ENCODE results near the gene COL4A2.

Gene COL4A2

GRCh38 chr13:110291286-110291685 lies 15.8 kb upstream of the COL4A2 start:
- no peak for DNase-seq (ENCODE audit: low spot score)

DNA sequence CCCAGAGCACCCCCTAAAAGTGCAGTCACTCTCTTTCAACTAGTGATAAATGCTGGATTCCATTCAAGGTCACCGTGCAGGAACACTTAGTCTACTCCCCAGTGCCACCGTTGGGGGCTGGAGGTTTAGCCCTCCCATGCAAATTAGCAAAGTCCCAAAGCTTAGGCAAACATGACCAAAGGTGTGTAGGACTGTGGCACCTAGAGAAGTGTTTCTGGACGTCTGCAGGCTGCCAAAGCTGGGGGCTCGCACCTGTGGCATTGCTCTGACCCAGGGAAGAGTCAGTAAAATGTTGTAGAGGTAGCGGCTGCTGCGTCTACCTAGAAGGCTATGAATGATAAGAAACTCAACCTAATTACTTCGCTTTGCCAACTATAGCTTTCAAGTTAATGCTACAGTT lies 14.0 kb upstream of the COL4A2 start:
- no peak for DNase-seq (ENCODE audit: low spot score)

DNA sequence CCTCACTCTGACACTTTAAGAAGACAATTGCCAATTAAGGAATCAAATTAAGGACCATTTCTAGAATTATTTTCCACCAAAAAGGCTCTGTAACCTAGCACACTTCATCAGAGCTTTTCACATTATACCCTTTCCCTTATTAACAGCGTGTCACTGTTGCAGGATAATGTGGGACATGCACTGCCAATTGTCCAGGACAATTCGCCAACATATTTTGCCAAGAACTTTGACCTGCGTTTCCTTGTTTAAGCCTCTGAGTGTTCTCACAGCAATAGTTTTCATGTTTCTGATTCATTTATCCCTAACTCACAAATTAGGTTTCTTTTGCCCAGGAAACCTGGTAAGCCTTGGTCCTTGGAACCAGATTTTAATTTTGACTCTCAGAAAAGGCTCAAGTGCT lies 13.4 kb upstream of the COL4A2 start:
- DNase-seq (ENCODE audit: low spot score), result no peak

GRCh38 chr13:110294146-110294545 lies 12.9 kb upstream of the COL4A2 start:
- no peak for DNase-seq (ENCODE audit: low spot score)

DNA sequence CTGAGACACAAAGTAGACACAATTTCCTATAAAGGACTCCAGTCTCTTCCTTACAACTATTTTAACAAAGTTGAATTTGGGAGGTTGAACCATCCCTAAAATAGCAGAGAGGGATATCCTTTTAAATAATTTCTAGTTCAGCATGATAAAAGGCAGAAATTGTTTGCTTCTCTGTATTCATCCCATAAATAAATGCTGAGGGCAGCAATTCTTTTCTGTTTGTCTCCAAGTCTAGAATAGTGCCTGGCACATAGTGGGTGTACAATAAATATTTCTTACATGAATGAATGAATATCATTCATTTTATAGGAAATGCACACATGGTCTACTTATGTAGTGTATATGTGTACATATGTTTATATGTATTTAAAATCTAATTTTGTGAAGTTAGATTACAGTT lies 12.5 kb upstream of the COL4A2 start:
- no peak for DNase-seq (ENCODE audit: low spot score)

DNA sequence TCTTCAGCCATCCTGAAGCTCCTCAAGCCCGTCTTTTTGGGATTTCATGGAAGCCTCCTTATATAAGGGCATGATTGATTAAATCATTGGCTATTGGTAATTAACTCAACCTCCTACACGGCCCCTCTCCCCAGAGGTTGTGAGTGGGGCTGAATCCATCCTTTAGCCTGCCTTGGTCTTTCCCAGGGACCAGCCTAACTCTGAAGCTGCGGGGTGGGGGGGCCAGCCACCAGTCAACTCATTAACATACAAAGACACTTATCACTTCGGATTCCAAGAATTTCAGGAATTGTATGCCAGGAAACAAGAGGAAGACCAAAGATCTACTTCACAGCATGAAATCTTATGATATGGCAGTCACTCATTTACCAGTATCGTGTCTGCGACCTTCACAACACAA lies 10.1 kb upstream of the COL4A2 start:
- no peak for DNase-seq (ENCODE audit: low spot score)

DNA sequence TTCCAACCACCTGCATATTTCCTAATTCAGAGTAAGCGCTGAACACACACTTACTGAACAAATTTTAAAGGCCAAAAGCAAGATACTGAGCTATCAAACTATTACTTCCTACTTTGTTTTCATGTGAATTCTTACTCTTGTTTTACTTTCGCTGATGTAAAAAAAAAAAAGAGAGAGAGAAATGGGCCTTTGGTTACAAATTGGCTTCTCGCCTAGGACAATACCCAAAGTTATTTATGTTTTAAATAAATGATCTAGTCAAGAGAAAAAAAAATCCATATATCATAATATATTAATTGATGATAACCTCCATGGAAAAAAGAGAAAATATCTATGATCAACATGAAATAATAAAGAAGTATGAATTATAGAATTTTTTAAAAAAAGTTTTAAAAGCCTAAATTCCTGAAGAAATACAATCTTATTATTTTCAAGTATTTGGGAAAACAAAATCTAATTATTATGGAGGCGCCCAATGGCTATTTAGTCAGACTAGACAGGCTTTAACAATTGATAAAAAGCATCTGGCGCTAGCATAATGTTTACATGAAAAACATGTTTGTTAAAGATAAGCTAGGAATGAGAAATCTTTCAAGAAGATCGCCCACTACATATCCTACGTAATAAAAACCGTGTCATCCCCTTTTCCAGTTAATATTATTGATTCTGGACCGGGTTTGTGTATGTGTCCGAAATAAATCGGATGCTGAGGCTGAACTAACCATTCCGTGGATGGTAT lies 9.1 kb upstream of the COL4A2 start:
- no peak for DNase-seq (ENCODE audit: low spot score)

GRCh38 chr13:110298505-110299282 lies 8.4 kb upstream of the COL4A2 start:
- DNase-seq (ENCODE audit: low spot score), result no peak

- DNase-seq (ENCODE audit: low spot score), result no peak
Observed at GRCh38 chr13:110299283-110299840, 7.7 kb upstream of the COL4A2 start.

DNA sequence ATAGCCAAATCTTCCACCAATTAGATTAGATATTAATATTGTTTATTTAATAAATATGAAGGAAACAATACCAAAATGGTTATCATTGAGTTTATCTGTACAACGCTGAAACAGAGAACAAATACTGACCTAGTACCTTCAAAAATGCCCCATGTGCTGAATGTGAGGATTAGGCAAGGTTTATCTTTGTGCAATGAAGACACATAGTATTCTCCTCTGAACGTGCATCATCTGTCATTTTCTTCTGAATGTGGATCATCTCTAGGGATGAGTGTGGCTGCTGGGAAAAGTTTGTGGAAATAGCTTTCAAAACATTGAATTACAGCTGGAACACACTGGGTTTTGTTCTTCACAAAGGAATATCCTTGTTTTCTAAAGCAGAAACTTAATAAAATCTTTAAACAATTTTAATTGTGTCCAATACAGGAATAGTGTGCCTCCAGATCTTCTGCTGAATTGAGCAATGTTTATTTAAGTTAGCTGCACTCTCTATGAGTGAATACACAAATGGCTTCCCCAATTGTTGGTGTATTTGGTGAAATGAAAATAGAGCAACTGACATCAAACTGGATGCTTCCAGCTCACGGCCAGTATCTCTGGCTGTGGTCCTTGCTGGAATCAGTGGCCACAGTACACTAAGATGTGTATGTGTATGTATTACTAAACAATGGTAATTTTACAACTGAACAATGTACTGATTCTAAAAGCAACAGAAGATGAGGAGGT lies 6.8 kb upstream of the COL4A2 start:
- no peak for DNase-seq (ENCODE audit: low spot score)

GRCh38 chr13:110301083-110301482 lies 6.0 kb upstream of the COL4A2 start:
- DNase-seq (ENCODE audit: low spot score), result no peak

GRCh38 chr13:110301606-110302553 lies 5.2 kb upstream of the COL4A2 start:
- DNase-seq (ENCODE audit: low spot score), result no peak

DNA sequence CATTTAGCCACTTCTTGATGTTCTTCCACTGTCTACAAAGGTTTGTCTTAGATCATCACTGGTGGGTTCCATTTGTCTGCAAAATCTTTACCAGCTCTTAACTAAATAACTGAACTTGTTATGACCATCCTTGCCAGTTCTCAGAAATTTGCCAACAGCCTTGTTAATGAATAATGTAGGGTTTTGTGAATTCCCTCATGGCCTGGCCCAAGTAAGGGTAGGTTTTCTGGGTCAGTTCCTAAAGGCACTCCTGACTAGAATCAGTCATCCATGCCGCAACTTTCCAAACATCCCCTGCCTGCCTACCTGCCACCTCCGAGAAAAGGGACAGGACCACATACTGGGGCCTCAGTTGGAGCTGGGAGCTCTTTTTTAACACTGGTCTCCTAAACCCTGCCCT lies 4.1 kb upstream of the COL4A2 start:
- no peak for DNase-seq (ENCODE audit: low spot score)

DNA sequence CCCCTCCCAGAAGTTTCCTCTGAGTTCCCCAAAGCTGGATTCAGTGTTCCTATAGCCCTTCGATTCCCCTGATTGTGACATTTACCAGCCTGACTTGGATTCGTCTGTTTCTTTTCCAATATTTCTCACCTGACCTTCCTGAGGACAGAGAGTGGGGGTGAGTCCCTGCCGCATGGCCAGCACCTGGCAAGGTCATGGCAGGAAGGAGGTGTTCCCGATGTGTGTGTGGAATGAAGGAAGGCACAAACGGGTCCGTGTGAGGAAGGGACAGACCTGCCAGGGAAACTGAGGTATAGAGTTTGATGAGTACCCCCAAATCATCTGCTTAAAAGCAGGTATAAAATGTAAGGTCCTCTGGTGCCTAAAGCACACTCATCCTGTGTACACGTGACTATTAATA lies 3.4 kb upstream of the COL4A2 start:
- no peak for DNase-seq (ENCODE audit: low spot score)

GRCh38 chr13:110304256-110304655 lies 2.8 kb upstream of the COL4A2 start:
- no peak for DNase-seq (ENCODE audit: low spot score)

DNA sequence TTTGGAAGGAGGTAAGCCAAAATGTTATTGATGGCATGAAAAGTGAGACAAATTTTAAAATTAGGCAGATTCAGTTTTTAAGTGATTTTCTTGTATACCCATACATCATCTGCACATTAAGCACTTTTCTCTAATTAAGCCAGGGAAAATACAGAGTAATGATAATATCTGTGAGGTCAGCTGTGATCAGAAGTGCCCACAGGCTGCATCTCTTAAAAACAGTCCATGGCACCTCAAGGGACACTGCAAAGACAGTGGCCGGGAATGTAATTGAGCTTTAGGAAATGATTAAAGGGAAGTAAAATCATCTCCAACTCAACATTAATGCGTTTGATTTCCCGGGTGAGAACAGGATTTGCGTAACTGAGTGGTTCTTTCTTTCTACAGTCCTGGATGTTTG lies 2.1 kb upstream of the COL4A2 start:
- no peak for DNase-seq (ENCODE audit: low spot score)

- no peak for DNase-seq (ENCODE audit: low spot score)
Observed at GRCh38 chr13:110305544-110305943, 1.5 kb upstream of the COL4A2 start.

DNA sequence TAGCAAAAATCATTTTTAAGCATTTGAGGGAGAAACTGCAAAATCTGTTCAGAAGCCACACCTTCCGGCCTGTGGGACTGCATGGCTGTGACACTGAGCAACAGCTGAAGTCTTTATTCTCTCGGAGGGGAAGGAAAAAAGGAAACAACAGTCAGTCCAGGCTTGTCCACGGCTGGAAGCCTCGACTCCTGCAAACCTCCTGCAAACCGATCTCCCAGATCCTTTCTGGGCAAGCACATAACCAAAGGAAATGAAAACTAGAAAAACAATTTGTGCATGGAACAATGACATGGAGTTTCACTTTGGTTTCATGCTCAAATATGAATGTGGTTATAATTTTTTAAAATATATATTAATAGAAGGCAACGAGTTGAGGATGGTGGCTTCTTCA lies 1.1 kb upstream of the COL4A2 start:
- DNase-seq (ENCODE audit: low spot score), result no peak

DNA sequence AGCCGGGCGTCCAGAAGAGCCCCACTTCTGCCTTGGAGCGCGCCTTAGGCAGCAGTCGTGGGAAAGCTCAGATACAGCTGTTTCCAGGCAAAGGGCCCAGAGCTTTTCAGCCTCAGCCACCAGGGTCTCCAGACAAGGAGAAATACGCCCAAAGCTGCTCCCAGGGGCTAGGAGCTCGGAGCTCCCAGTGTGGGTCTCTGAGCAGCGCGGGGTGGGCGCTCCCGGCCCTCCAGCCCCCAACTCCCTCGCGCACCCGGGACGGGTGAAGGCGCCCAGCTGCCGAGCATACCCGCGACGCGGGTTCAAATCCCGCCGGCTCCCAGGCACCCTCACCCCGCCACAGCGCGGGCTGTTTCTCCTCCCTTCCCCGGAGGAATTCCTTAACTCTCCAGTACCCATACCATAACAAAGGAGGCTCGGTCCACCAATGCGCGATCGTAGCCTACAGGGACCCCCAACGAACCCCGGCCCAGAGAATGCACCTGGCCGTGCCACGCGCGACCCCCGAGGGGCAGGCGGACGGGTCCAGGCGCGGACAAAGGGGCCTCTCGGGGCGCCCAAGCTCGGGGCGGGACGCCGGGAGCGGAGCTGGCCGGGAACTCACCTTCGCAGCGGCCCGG lies 634 bp upstream of the COL4A2 start:
- DNase-seq (ENCODE audit: low spot score), result no peak

- no peak for DNase-seq (ENCODE audit: low spot score)
Observed at GRCh38 chr13:110307767-110308655, 927 bp downstream of the COL4A2 start.
